K562 (cell line): ENCODE measurements around the gene ICA1.

Experiments
- CTCF ChIP-seq, 3 experiments: IDR thresholded peaks in 2 of 3; conservative IDR thresholded peaks in 1 of 3; 2 replicates each; pipeline ENCODE4 v1.5.1; 2011 to 2012; ENCODE audit warnings: low read length in 3 of 3, mild to moderate bottlenecking in 3 of 3, control low read depth in 2 of 3, improper control_type of control experiment in 1 of 3, inconsistent platforms in 1 of 3, low read depth in 1 of 3, mixed read lengths in 1 of 3, moderate library complexity in 1 of 3; ENCODE audit not compliant: insufficient read depth in 2 of 3
- NFRKB ChIP-seq: fragments of 450-650 bp; IDR thresholded peaks from 2 replicates; pipeline ENCODE4 v1.6.1; 2016; ENCODE audit warnings: low read depth
- SMAD4 ChIP-seq: fragments of 250-450 bp; sonication (Bioruptor Pico); conservative IDR thresholded peaks from 2 replicates; pipeline ENCODE4 v1.8.0; 2021; ENCODE audit warnings: inconsistent platforms, mild to moderate bottlenecking, moderate library complexity
- TCF7L2 ChIP-seq: fragments of 150-350 bp; IDR thresholded peaks from 2 replicates; pipeline ENCODE4 v1.6.1; 2016; ENCODE audit warnings: low read depth, mild to moderate bottlenecking, low read length, moderate library complexity
- THRB ChIP-seq: fragments of 450-650 bp; formaldehyde crosslinking; conservative IDR thresholded peaks from 2 replicates; pipeline ENCODE4 v1.4.0; 2022; ENCODE audit warnings: mild to moderate bottlenecking, missing genetic modification characterization

GRCh38 chr7:8284606-8285005 is 22.6 kb upstream of the ICA1 start:
- TF ChIP-seq THRB (CRISPR knock-in tag) (no peak), SMAD4 (CRISPR knock-in tag) (no peak), CTCF (IDR thresholded peaks at IDR 0.05 in 2 of 3, conservative IDR thresholded peaks at IDR 0.05 in 1 of 3; ENCODE audit: insufficient read depth in 2 of 3, low read depth in 1 of 3, low read length in 3 of 3) (no peak), TCF7L2 (no peak), NFRKB (no peak)
